ENCODE measurements around the gene CST4.
"Not testable (repeated sequence)": the region's sequence is repeated elsewhere in the genome, so short reads cannot be mapped to it uniquely, and the experiment has no call there.

Gene CST4

GRCh38 chr20:23664954-23665353 is 23.9 kb downstream of the CST4 start:
- DNase-seq (ENCODE audit: low read depth): no peak
- no peak overlapping the region for H3K4me3 ChIP-seq (ENCODE audit: low read depth, low read length)

DNA sequence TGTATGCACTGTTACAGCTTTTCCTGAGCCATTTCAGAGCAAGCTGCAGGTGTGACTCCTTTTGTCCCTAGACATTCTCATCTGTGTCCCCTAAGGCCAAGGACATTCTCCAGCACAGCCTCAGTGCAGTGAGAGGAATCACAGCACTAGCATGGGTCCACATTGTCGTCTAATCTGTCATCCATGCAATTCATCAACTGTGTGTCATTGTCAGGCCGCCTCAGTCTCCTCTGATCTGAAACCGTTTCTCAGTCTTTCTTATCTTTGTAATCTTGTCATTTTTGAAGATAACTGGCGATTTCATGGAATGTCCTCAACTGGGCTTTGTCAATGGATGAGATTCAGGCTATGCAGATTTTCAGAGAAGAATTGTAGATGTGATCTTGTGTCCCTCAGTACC is 24.8 kb downstream of the CST4 start:
- DNase-seq (ENCODE audit: low read depth); H3K4me3 ChIP-seq (ENCODE audit: low read depth, low read length): not testable (repeated sequence)

DNA sequence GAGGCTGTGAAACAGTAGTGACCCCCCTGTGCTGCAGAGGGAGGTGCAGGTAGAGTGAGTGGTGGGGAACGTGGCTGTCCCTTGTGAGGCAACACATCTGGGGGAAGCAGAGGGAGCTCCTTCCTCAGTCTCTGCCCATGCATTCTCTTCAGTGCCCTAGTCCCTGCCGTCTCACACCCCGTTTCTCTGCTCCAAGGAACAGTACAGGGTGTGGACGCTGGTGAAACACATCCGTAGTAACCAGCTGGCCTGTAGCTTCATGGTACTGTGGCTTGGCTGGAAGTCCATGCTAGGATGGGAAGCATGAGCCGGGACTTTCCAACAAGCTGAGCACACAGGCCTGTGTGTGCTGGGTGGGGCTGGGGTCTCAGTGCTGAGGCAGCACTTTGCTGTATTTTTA is 25.7 kb downstream of the CST4 start:
- H3K4me3 ChIP-seq (ENCODE audit: low read depth, low read length): no peak overlapping the region
- DNase-seq (ENCODE audit: low read depth): no peak

DNA sequence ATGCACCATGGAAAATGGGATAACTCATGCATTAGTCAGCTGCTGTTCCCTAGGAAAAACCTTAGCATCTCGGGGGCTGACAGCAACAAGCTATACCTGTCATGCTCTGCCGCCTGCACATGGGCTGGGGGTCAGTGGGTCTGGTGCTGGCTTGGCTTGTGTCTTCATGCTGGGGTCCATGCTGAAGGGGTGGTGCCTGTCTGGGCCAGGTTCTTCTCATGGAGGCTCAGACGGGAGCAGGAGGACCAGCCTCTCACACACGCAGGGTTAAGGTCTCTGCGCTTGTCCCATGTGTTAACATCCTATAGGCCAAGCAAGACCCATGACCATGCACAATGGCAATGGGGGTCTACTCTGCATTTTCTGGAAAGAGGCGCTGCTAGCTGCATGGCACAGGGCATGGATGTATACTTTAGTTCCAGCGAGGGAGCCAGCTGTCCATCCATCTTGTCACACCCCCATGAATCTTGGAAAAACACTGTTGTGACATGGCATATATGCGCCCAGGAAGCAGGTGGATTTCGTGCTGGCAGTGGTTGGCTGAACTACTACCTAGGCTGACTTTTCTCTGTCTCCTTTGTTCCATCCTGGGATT is 26.5 kb downstream of the CST4 start:
- DNase-seq (ENCODE audit: low read depth): no peak
- no peak overlapping the region for H3K4me3 ChIP-seq (ENCODE audit: low read depth, low read length)

DNA sequence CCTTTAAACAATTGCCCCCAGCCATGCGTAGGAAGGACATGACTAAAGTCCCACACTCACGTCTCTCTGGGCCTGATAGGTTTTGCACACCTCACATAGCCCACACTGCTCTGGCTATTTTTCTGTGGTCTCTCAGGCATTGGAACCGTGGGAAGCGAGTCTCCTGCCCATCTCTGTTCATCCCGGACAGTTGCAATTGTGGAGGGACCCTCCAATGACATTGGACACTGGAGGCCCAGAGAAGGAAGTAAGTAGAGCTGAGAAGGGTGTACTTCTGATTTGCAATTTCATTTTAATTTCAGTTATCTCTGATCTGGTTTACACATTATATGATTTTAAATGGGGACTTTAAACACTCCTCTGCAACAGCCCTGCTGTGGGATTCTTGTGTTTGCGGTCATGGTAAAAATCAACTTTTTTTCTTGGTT is 27.8 kb downstream of the CST4 start:
- H3K4me3 ChIP-seq (ENCODE audit: low read depth, low read length): no peak overlapping the region
- no peak for DNase-seq (ENCODE audit: low read depth)

- H3K4me3 ChIP-seq (ENCODE audit: low read depth, low read length): no peak overlapping the region
- peak; percentile 28 for DNase-seq (ENCODE audit: low read depth)
Observed at GRCh38 chr20:23659989-23660837, 28.6 kb downstream of the CST4 start.

DNA sequence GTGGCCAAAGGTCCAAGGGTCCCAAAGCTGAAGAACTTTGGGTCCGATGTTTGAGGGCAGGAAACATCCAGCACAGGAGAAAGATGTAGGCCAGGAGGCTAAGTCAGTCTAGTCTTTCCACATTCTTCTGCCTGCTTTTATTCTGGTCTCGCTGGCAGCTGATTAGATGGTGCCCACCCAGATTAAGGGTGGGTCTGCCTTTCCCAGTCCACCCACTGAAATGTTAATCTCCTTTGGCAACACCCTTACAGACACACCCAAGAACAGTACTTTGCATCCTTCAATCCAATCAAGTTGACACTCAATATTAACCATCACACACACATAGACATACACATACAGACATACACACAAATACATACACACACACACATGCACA is 29.2 kb downstream of the CST4 start:
- H3K4me3 ChIP-seq (ENCODE audit: low read depth, low read length); DNase-seq (ENCODE audit: low read depth): not testable (repeated sequence)

DNA sequence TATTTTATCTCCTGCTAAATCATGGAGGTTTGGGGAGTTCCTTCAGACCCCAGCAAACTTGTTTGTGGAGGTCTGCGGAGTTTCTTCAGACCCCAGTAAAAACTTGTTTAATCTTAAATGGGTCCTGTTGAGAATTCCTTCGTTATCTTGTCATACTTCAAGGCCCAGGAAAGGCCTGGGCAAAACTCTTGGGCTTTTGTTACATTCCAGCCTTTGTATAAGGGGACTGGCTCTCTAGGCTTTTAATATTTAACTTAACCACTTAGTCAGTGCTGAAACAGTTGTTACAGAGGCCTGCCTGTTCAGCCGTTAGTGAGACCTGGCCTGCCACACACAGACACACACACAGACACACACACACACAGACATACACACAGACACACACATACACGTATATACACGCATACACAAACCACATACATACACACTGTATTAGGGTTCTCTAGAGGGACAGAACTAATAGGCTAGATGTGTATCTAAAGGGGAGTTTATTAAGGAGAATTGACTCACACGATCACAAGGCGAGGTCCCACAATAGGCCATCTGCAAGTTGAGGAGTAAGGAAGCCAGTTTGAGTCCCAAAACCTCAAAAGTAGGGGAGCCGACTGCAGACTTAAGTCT is 29.7 kb downstream of the CST4 start:
- H3K4me3 ChIP-seq (ENCODE audit: low read depth, low read length): no peak overlapping the region
- no peak for DNase-seq (ENCODE audit: low read depth)

DNA sequence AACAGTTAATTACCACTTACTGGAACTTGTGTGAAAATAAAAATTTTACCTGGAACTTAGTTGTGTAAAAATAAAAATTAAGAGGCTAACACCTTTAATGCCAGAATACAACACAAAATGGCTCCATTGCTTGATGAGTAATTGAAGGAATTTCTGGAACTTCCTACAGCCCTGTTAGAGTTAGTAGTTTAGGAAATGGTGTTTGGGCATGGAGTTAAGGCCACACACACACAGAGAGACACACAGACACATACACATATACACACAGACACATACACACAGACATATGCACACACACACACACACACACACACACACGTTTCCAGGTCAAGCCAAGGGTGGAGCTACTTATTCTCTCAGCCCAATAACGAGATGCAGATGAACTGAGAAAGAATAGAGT is 30.5 kb downstream of the CST4 start:
- no peak for DNase-seq (ENCODE audit: low read depth)
- no peak overlapping the region for H3K4me3 ChIP-seq (ENCODE audit: low read depth, low read length)

DNA sequence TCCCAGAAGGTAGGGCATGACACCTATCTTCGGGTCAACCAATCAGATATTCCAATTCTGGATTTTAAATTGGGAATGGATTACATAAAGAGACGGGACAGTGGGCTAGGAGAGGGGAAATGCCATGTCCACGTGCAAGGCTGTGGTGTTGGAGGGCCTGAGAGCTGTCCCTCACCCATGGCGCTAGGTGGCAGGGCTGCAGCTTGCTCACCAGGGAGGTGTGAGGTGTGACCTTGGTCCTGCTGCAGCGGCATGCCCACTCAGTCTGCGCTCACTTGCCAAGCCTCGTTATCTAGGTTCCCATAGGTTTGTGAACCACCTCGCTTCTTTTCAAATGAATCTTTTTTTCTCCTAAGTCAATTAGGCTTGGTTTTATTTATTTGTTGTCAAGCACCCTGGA is 31.6 kb downstream of the CST4 start:
- H3K4me3 ChIP-seq (ENCODE audit: low read depth, low read length): no peak overlapping the region
- DNase-seq (ENCODE audit: low read depth): no peak

- DNase-seq (ENCODE audit: low read depth): no peak
- no peak overlapping the region for H3K4me3 ChIP-seq (ENCODE audit: low read depth, low read length)
Observed at GRCh38 chr20:23656372-23656771, 32.5 kb downstream of the CST4 start.

- H3K4me3 ChIP-seq (ENCODE audit: low read depth, low read length): no peak overlapping the region
- DNase-seq (ENCODE audit: low read depth): no peak
Observed at GRCh38 chr20:23655491-23656211, 33.2 kb downstream of the CST4 start.

GRCh38 chr20:23654717-23655116 is 34.1 kb downstream of the CST4 start:
- DNase-seq (ENCODE audit: low read depth): no peak
- no peak overlapping the region for H3K4me3 ChIP-seq (ENCODE audit: low read depth, low read length)

DNA sequence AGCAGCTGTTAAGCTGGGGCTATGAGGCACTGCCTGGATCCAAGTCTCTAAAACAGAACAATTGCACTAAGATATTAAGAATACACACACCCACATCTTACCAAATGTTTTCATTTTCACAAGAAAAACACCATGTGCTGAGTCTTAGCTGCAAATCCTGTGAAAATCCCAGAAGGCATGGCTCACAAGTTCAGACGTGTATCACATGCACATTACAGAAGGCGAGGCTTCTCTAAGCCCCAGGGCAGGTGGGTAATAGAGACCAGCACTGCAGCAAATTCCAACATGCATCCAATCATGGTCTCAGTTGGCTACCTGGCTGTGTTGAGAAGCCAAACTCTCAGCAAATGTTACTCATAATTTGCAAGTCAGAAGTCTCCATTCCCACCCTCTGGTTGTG is 34.8 kb downstream of the CST4 start:
- DNase-seq (ENCODE audit: low read depth): no peak
- H3K4me3 ChIP-seq (ENCODE audit: low read depth, low read length): no peak overlapping the region

GRCh38 chr20:23653400-23653938 is 35.4 kb downstream of the CST4 start:
- DNase-seq (ENCODE audit: low read depth): no peak

DNA sequence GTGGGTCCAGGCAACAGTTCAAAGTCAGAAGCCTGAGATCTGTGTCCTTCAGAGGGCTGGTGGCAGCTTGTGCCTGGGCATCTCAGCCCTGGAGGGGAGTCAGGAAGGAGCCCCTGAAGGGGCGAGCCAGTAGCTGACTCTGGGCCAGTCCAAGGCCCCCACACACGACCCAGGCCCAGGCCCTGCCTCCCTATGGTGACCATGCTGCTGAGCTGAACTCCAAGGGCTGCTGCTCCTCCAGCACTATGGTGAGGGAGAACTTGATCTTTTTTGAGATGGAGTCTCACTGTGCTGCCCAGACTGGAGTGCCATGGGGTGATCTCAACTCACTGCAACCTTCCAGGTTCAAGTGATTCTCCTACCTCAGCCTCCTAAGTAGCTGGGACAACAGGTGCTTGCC is 35.9 kb downstream of the CST4 start:
- no peak overlapping the region for H3K4me3 ChIP-seq (ENCODE audit: low read depth, low read length)
- no peak for DNase-seq (ENCODE audit: low read depth)

More at GRCh38 chr20:23653400-23653938, 35.4 kb downstream of the CST4 start:
- no peak overlapping the region for H3K4me3 ChIP-seq (ENCODE audit: low read depth, low read length)

DNA sequence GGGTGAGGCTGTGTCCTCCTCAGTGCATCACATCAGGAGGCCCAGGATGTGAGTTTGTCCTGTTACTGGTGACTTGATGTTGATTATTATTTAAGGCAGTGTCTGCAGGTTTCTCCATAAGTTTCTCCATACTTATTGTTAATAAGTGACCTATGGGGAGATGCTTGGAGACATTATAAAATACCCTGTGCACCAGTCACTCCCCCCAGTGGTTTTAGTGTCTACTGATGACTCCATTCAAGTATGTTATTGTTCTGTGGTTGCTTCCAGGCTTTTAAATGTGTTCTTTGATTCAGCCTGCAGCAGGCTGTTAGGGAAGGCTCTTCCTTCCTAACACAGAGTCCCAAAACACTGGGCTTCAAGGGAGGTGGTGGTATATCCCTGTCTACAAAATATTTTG is 36.5 kb downstream of the CST4 start:
- no peak overlapping the region for H3K4me3 ChIP-seq (ENCODE audit: low read depth, low read length)
- DNase-seq (ENCODE audit: low read depth): no peak

GRCh38 chr20:23651117-23651516 is 37.7 kb downstream of the CST4 start:
- DNase-seq (ENCODE audit: low read depth): no peak
- H3K4me3 ChIP-seq (ENCODE audit: low read depth, low read length): no peak overlapping the region

GRCh38 chr20:23649830-23650417 is 38.9 kb downstream of the CST4 start:
- no peak for DNase-seq (ENCODE audit: low read depth)
- no peak overlapping the region for H3K4me3 ChIP-seq (ENCODE audit: low read depth, low read length)

Data from skeletal muscle cell (primary cell).